HepG2 (cell line): ENCODE results near the gene CCNB2. TPM values are rescaled to one million over a fixed set of nuclear protein-coding genes. Genes with fewer than 3 reads are reported as not detected.

Experiments
- AHR ChIP-seq: IDR thresholded peaks from 2 replicates; pipeline ENCODE4 v1.6.1; 2018; ENCODE audit warnings: missing genetic modification reagents, missing compliant biosample characterization
- BHLHE40 ChIP-seq: IDR thresholded peaks from 2 replicates; pipeline ENCODE4 v1.6.1; 2011; ENCODE audit warnings: low read length, improper control_type of control experiment
- CCDC6 ChIP-seq: sonication (generic); formaldehyde crosslinking; IDR thresholded peaks from 2 replicates; pipeline ENCODE4 v1.8.1; 2022; ENCODE audit warnings: mild to moderate bottlenecking, missing genetic modification reagents, moderate library complexity
- CEBPG ChIP-seq: IDR thresholded peaks from 2 replicates; pipeline ENCODE4 v1.6.1; 2016
- FLYWCH1 ChIP-seq: sonication (generic); formaldehyde crosslinking; IDR thresholded peaks from 2 replicates; pipeline ENCODE4 v1.8.1; 2023; ENCODE audit warnings: mild to moderate bottlenecking, missing genetic modification reagents
- HOXA5 ChIP-seq: sonication (generic); formaldehyde crosslinking; IDR thresholded peaks from 2 replicates; pipeline ENCODE4 v1.4.0; 2020; ENCODE audit warnings: missing genetic modification reagents
- MXD4 ChIP-seq: IDR thresholded peaks from 2 replicates; pipeline ENCODE4 v1.6.1; 2016; ENCODE audit warnings: mild to moderate bottlenecking, missing biosample characterization, missing genetic modification reagents
- NR0B2 ChIP-seq: sonication (generic); formaldehyde crosslinking; IDR thresholded peaks from 2 replicates; pipeline ENCODE4 v1.4.0; 2020; ENCODE audit warnings: mild to moderate bottlenecking, missing genetic modification reagents
- NRL ChIP-seq: sonication (generic); formaldehyde crosslinking; IDR thresholded peaks from 2 replicates; pipeline ENCODE4 v1.5.0; 2020; ENCODE audit warnings: missing genetic modification reagents, mild to moderate bottlenecking, moderate library complexity, borderline replicate concordance
- PRMT3 ChIP-seq: sonication (generic); formaldehyde crosslinking; IDR thresholded peaks from 2 replicates; pipeline ENCODE4 v1.8.1; 2022; ENCODE audit warnings: low read depth, mild to moderate bottlenecking, moderate library complexity, missing genetic modification reagents, borderline replicate concordance
- RXRA ChIP-seq: sonication (generic); formaldehyde crosslinking; IDR thresholded peaks from 2 replicates; pipeline ENCODE4 v1.5.1; 2020; ENCODE audit warnings: missing genetic modification reagents
- SALL1 ChIP-seq: sonication (generic); formaldehyde crosslinking; IDR thresholded peaks from 2 replicates; pipeline ENCODE4 v1.8.0; 2022; ENCODE audit warnings: mild to moderate bottlenecking, missing genetic modification reagents
- SNRNP70 ChIP-seq: fragments of 200-400 bp; formaldehyde crosslinking; IDR thresholded peaks from 2 replicates; pipeline ENCODE4 v1.6.1; 2017; ENCODE audit warnings: mild to moderate bottlenecking, low read depth, low read length, moderate library complexity
- WIZ ChIP-seq: sonication (generic); formaldehyde crosslinking; IDR thresholded peaks from 2 replicates; pipeline ENCODE4 v1.5.1; 2020; ENCODE audit warnings: mild to moderate bottlenecking, missing genetic modification reagents
- ZBTB33 ChIP-seq: sonication (generic); formaldehyde crosslinking; IDR thresholded peaks from 2 replicates; pipeline ENCODE4 v1.4.0; 2020; ENCODE audit warnings: missing genetic modification reagents
- ZBTB34 ChIP-seq: sonication (generic); formaldehyde crosslinking; IDR thresholded peaks from 2 replicates; pipeline ENCODE4 v1.8.0; 2022; ENCODE audit warnings: mild to moderate bottlenecking, missing genetic modification reagents
- ZFP37 ChIP-seq: sonication (generic); formaldehyde crosslinking; IDR thresholded peaks from 2 replicates; pipeline ENCODE4 v1.4.0; 2020; ENCODE audit warnings: missing genetic modification reagents, borderline replicate concordance
- ZNF10 ChIP-seq: sonication (generic); formaldehyde crosslinking; IDR thresholded peaks from 2 replicates; pipeline ENCODE4 v1.4.0; 2020; ENCODE audit warnings: mild to moderate bottlenecking, low read depth, missing genetic modification reagents, borderline replicate concordance
- ZNF224 ChIP-seq: sonication (generic); formaldehyde crosslinking; IDR thresholded peaks from 2 replicates; pipeline ENCODE4 v1.5.0; 2020; ENCODE audit warnings: mild to moderate bottlenecking, missing genetic modification reagents
- ZNF232 ChIP-seq: sonication (generic); formaldehyde crosslinking; IDR thresholded peaks from 2 replicates; pipeline ENCODE4 v1.4.0; 2020; ENCODE audit warnings: missing genetic modification reagents, borderline replicate concordance
- ZNF234 ChIP-seq: sonication (generic); formaldehyde crosslinking; conservative IDR thresholded peaks from 2 replicates; pipeline ENCODE4 v1.5.1; 2020; ENCODE audit warnings: mild to moderate bottlenecking, missing genetic modification reagents
- ZNF337 ChIP-seq: sonication (generic); formaldehyde crosslinking; IDR thresholded peaks from 2 replicates; pipeline ENCODE4 v1.5.1; 2020; ENCODE audit warnings: missing genetic modification reagents, low read depth, mild to moderate bottlenecking, borderline replicate concordance
- ZNF510 ChIP-seq: sonication (generic); formaldehyde crosslinking; IDR thresholded peaks from 2 replicates; pipeline ENCODE4 v1.4.0; 2020; ENCODE audit warnings: low read depth, mild to moderate bottlenecking, missing genetic modification reagents
- ZNF546 ChIP-seq: sonication (generic); formaldehyde crosslinking; conservative IDR thresholded peaks from 2 replicates; pipeline ENCODE4 v1.8.1; 2023; ENCODE audit warnings: mild to moderate bottlenecking, missing genetic modification reagents
- ZNF558 ChIP-seq: sonication (generic); formaldehyde crosslinking; IDR thresholded peaks from 2 replicates; pipeline ENCODE4 v1.9.0; 2022; ENCODE audit warnings: mild to moderate bottlenecking, missing genetic modification reagents, borderline replicate concordance
- ZNF709 ChIP-seq: sonication (generic); formaldehyde crosslinking; IDR thresholded peaks from 2 replicates; pipeline ENCODE4 v1.5.0; 2020; ENCODE audit warnings: mild to moderate bottlenecking, missing genetic modification reagents
- ZNF782 ChIP-seq: sonication (generic); formaldehyde crosslinking; IDR thresholded peaks from 2 replicates; pipeline ENCODE4 v1.4.0; 2020; ENCODE audit warnings: missing genetic modification reagents, mild to moderate bottlenecking, borderline replicate concordance
- polyA plus RNA-seq, 8 experiments: library from polyadenylated mRNA; depleted of rRNA in 3 of 8; stranded (reverse) in 7 of 8; unstranded in 1 of 8; fragments of >200 nt; fragmentation: Illumina TruSeq in 4 of 8; extraction: Trizol in 4 of 8; gene quantifications; 2 replicates each; pipeline versions ENCODE4 v1.2.1 to v1.2.3, GENCODE V29; 2011 to 2016; ENCODE audit warnings: low read depth in 4 of 8, missing spikeins in 1 of 8, mixed read lengths in 1 of 8; ENCODE audit not compliant: insufficient read depth in 1 of 8
- total RNA-seq, 5 experiments: library from RNA; depleted of rRNA; stranded (reverse); fragments of >200 nt; fragmentation: Illumina TruSeq; extraction: Trizol; gene quantifications; 2 replicates each; pipeline ENCODE4 v1.2.3, GENCODE V29; 2016; ENCODE audit warnings: low read depth in 1 of 5

Gene CCNB2
- total and polyA plus RNA-seq, 2 of the 13 experiments (the other 11 are each of a cell fraction or from before 2014, with no cell fraction given) = 43.5 to 80.9 TPM

DNA sequence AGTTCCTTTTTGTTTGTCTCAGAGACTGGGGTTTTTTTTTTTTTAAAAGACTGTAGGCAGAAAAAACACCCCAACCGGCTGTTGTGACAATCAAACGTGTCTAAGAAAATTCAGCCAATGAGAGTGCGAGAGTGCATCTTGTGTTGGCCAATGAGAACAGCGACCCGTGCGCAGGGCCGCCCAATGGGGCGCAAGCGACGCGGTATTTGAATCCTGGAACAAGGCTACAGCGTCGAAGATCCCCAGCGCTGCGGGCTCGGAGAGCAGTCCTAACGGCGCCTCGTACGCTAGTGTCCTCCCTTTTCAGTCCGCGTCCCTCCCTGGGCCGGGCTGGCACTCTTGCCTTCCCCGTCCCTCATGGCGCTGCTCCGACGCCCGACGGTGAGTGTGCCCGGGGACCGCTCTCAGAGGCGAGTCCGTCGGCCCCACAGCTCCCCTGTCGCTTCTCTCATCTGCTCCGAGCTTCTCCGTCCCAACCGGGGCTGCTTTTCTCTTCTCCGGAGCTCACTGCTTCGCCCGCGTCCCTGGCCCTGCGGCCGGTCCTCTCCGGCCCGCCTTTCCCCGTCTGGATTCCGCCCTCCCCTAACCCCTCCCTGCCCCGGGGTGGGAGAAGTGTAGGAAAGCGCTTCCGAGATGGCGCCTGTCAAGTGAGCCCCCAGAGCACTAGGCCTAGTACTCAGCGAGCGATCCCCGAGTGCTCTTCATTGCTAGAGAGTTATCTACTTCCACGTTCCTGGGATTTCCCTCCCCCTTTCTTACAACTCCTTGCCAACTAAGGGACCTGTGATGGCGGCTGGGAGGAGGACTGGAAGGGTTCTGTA lies at the start of gene CCNB2 (continued):
- TF ChIP-seq ZBTB34 (CRISPR knock-in tag) (no peak), CEBPG (CRISPR knock-in tag) (no peak), SNRNP70 (no peak), ZNF10 (CRISPR knock-in tag) (no peak), ZFP37 (0 out of 2 replicates have a peak, but pooled peaks have one; percentile 23), ZNF234 (CRISPR knock-in tag) (no peak), RXRA (peak; percentile 12; the same call in 1 of the 2 replicates), ZNF510 (CRISPR knock-in tag) (peak; percentile 17; the same call in 1 of the 2 replicates), ZBTB33 (CRISPR knock-in tag) (0 out of 2 replicates have a peak, but pooled peaks have one; percentile 12), BHLHE40 (peak; percentile 66), CCDC6 (CRISPR knock-in tag) (peak; percentile 60; the same call in 1 of the 2 replicates), ZNF782 (no peak), AHR (CRISPR knock-in tag) (no peak), ZNF709 (CRISPR knock-in tag) (0 out of 2 replicates have a peak, but pooled peaks have one; percentile 54), ZNF558 (peak; percentile 74; the same call in 1 of the 2 replicates), WIZ (CRISPR knock-in tag) (no peak), ZNF224 (CRISPR knock-in tag) (no peak), FLYWCH1 (CRISPR knock-in tag) (0 out of 2 replicates have a peak, but pooled peaks have one; percentile 32), HOXA5 (CRISPR knock-in tag) (0 out of 2 replicates have a peak, but pooled peaks have one; percentile 58), SALL1 (CRISPR knock-in tag) (peak; percentile 75), PRMT3 (CRISPR knock-in tag) (peak; percentile 33; the same call in 1 of the 2 replicates), NRL (CRISPR knock-in tag) (peak; percentile 40; the same call in 1 of the 2 replicates), MXD4 (CRISPR knock-in tag) (peak; percentile 87), ZNF232 (peak; percentile 76; the same call in 1 of the 2 replicates), ZNF337 (CRISPR knock-in tag) (0 out of 2 replicates have a peak, but pooled peaks have one; percentile 34), ZNF546 (peak; percentile 44; the same call in 1 of the 2 replicates), NR0B2 (CRISPR knock-in tag) (0 out of 2 replicates have a peak, but pooled peaks have one; percentile 57)
